Panc1 (cell line): Measurements from ENCODE around the gene RAP1GDS1.

Experiments
- POLR2AphosphoS5 ChIP-seq: IDR thresholded peaks from 2 replicates; pipeline ENCODE4 v1.6.1; 2012; ENCODE audit warnings: mild to moderate bottlenecking, low read depth, low read length, moderate library complexity
- SIN3A ChIP-seq: IDR thresholded peaks from 2 replicates; pipeline ENCODE4 v1.6.1; 2012; ENCODE audit warnings: low read depth, mild to moderate bottlenecking, low read length, moderate library complexity, borderline replicate concordance; ENCODE audit not compliant: insufficient read depth
- TF ChIP-seq, protein P1 (sequence below): fragments of 450-650 bp; IDR thresholded peaks from 2 replicates; pipeline ENCODE4 v1.5.1; 2017; ENCODE audit warnings: mild to moderate bottlenecking

DNA sequence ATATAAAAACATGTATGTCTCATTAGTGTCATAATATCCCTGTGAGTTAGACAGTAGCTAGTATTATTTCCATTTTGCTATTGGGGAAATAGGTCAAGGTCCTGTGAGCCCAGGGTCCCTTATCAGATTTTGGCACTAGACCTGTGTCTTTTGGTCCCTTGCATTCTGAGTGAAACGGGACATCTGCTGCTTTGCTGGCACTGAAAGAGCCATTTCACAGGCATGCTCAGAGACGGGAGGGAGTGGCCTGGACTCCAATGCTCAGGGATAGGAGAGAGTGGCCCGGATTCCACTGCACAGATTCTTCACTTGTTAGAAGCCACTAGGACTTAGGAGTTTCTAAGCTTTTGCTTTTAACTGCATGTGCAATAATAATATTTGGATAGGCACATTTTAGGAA, 220.0 kb downstream of the RAP1GDS1 start:
- TF ChIP-seq, protein P1, sequence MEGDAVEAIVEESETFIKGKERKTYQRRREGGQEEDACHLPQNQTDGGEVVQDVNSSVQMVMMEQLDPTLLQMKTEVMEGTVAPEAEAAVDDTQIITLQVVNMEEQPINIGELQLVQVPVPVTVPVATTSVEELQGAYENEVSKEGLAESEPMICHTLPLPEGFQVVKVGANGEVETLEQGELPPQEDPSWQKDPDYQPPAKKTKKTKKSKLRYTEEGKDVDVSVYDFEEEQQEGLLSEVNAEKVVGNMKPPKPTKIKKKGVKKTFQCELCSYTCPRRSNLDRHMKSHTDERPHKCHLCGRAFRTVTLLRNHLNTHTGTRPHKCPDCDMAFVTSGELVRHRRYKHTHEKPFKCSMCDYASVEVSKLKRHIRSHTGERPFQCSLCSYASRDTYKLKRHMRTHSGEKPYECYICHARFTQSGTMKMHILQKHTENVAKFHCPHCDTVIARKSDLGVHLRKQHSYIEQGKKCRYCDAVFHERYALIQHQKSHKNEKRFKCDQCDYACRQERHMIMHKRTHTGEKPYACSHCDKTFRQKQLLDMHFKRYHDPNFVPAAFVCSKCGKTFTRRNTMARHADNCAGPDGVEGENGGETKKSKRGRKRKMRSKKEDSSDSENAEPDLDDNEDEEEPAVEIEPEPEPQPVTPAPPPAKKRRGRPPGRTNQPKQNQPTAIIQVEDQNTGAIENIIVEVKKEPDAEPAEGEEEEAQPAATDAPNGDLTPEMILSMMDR, result no peak
- TF ChIP-seq POLR2AphosphoS5, result no peak
- no peak for TF ChIP-seq SIN3A
